Measurements from ENCODE around the gene HDAC9.

Gene HDAC9

DNA sequence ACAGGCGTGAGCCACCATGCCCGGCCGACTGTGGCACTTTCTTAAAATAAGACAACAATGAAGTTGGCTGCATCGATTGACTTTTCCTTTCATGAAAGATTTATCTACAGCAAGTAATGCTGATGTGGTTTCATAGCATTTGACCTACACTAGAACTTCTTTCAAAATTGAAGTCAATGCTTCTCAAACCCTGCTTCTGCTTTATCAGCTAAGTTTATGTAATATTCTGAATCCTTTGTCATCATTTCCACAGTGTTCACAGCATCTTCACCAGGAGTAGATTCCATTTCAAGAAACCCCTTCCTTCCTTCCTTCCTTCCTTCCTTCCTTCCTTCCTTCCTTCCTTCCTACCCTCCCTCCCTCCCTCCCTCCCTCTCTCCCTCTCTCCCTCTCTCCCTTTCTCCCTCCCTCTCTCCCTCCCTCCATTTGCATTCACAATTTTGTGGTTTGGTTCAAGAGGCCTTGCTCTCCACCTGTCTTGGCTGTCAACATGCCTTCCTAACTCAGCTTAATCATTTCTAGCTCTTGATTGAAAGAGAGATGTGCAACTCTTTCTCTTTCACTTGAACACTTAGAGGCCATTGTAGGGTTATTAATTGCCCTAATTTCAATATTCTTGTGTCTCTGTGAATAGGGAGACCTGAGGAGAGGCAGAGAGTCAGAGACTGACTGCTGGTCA lies 52.1 kb downstream of the HDAC9 start:
- TF ChIP-seq, protein P1, sequence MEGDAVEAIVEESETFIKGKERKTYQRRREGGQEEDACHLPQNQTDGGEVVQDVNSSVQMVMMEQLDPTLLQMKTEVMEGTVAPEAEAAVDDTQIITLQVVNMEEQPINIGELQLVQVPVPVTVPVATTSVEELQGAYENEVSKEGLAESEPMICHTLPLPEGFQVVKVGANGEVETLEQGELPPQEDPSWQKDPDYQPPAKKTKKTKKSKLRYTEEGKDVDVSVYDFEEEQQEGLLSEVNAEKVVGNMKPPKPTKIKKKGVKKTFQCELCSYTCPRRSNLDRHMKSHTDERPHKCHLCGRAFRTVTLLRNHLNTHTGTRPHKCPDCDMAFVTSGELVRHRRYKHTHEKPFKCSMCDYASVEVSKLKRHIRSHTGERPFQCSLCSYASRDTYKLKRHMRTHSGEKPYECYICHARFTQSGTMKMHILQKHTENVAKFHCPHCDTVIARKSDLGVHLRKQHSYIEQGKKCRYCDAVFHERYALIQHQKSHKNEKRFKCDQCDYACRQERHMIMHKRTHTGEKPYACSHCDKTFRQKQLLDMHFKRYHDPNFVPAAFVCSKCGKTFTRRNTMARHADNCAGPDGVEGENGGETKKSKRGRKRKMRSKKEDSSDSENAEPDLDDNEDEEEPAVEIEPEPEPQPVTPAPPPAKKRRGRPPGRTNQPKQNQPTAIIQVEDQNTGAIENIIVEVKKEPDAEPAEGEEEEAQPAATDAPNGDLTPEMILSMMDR (conservative IDR thresholded peaks at IDR 0.05) = no peak
- TF ChIP-seq ZFX (IDR thresholded peaks at IDR 0.05) = no peak
- H3K27ac ChIP-seq = peak overlapping the region; percentile 16; the same call in 1 of the 2 replicates

DNA sequence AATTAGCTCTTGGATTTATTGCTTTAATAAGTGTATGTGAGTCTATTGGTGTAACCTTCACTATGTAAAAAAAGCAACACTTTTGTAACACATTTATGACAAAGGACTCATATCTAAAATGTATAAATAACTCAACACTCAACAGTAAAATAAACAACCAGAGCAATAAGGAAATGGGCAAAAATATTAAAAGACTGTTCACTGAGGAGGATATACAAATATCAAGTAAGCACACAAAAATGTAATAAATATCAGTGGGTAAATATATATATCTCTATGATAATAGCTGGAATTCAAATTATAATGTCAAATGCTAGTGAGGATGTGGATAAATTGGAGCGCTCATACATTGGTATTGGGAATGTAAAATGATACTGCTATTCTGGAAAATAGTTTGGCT lies 53.0 kb downstream of the HDAC9 start:
- H3K27ac ChIP-seq = peak overlapping the region; percentile 68; the same call in 1 of the 2 replicates
- TF ChIP-seq, protein P1 (conservative IDR thresholded peaks at IDR 0.05) = no peak
- TF ChIP-seq ZFX (IDR thresholded peaks at IDR 0.05) = no peak

DNA sequence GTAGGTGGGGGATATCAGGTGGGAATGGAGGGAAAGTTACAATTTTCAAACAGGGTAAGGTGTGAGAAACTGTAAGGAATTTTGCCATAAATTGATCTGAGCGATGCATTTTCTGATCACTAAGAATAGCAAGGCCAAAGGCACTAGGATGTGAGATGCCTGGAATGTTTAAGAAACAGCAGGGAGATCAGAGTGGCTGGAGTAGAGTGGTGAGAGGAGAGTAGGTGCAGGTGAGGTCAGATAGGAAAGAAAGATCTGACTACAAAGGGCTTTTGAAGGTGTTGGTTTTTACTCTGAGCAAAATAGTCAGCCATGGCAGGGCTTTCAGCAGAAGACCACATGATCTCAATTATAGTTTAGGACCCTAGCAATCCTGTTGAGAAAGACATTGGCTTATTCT lies 55.0 kb downstream of the HDAC9 start:
- no peak for TF ChIP-seq ZFX (IDR thresholded peaks at IDR 0.05)
- TF ChIP-seq, protein P1 (conservative IDR thresholded peaks at IDR 0.05) = no peak
- no peak overlapping the region for H3K27ac ChIP-seq

DNA sequence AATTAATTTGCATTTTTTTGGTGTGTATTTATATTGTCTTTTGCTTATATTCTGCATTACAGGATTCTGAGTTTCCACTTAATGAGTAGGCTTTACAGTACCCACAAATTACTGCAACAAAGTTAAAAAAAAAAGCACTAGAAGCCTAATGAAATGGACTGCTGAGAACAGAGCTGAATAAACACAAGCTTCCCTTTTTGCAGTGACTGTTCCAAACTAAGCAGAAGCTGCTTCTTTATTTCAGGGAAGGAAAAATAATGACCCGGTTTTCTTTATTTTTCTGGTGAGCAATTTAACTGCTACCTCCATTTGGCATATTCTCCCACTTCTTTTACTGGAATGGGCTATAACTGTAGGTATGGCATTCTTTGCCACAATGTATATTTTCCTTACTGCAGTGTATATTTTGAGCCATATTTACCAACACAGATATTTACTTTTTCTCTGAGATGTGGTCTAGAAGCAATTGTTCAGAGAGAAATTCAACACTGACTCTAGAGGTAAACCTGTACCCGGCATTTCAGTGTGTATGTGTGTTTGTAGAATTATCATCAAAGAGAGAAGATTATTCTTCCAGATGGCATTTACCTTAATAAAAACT lies 56.9 kb downstream of the HDAC9 start:
- H3K27ac ChIP-seq = no peak overlapping the region
- TF ChIP-seq, protein P1 (conservative IDR thresholded peaks at IDR 0.05) = no peak
- TF ChIP-seq ZFX (IDR thresholded peaks at IDR 0.05) = no peak

DNA sequence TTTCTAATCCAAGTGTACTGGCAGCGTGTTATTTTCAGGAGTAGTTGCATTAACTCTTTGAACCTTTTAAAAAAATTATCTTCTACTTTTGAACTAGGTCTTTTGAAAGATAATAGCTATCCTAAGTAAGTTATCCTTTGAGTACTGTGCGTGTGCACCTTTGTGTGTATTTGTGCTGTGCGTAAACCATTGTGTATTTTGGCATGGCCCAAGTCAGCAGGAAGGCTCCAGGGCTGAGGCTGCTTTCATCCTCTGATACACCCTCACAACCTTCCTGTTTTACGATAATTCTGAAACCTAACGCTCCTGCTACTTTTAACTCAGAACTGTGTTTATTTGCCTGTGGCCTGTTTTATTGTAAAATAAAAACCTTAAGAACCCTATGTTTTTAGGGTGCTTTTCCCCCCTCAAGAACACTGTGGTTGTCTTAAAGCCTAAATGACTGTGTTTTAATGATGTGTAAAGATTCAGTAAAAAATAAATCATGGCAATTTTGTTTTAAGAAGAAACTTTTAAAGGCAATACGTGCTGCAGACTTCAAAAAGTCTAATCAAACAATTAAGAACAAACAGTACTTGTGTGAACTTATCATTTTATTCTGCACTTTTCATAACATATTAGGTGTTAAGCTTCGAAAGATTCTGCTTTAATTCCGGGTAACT lies 57.5 kb downstream of the HDAC9 start:
- H3K27ac ChIP-seq = no peak overlapping the region; the same call in 1 of the 2 replicates
- TF ChIP-seq ZFX (IDR thresholded peaks at IDR 0.05) = no peak
- TF ChIP-seq, protein P1 (conservative IDR thresholded peaks at IDR 0.05) = no peak

DNA sequence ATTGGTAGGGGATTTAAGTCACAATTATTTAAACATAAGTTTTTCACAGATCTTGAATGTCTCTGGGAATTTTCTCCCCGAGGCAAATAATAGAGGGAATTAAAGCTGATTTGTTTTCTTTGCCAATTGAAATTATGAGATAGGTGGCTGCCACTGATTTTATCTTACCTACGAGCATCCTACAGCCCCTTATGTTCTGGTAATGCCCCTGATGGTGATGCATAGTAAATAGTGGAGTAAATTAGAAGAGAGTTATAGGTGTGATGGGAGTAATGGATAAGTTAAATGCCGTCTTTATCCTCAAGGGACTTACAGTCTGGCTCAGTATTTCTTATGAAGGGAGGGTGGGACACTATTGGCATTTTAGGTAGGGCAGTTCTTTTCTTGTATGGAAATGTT lies 58.1 kb downstream of the HDAC9 start:
- H3K27ac ChIP-seq = no peak overlapping the region
- TF ChIP-seq, protein P1 (conservative IDR thresholded peaks at IDR 0.05) = no peak

DNA sequence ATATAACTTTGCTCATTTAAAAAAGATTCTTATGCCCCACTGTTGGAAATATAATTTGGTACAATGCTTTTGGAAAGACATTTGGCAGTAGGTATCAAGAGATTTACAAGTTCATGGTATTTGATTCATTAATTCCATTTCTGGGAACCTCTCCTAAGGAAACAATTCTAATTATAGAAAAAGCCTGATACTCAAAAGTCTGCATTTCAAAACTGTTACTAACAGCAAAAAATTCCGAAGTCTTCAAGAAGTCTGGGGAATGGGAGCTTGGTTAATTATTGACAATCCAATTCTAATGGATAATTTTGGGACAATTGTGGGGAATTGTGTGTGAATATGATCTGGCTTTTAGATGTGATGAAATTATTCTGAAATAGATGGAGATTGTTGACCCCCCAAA lies 59.6 kb downstream of the HDAC9 start:
- no peak for TF ChIP-seq ZFX (IDR thresholded peaks at IDR 0.05)
- TF ChIP-seq, protein P1 (conservative IDR thresholded peaks at IDR 0.05) = no peak
- H3K27ac ChIP-seq = no peak overlapping the region
